Fibroblast of skin of scalp (primary cell): ENCODE data around the gene PHYKPL. TPM values are rescaled to one million over a fixed set of nuclear protein-coding genes. Genes with fewer than 3 reads are reported as not detected.

ENCODE experiments used
- DNase-seq: peaks from one replicate; pipeline ENCODE4 v3.0.0-alpha.2; 2013
- polyA plus RNA-seq, 2 experiments: library from polyadenylated mRNA; unstranded; fragments of 120-200 nt; gene quantifications; one replicate each; pipeline ENCODE4 v1.2.1, GENCODE V29; 2013; ENCODE audit not compliant: insufficient read length in 2 of 2

PHYKPL gene
- 34.0 TPM for polyA plus RNA-seq (2013, experiment 1 of 2; ENCODE audit: insufficient read length)
- polyA plus RNA-seq (2013, experiment 2 of 2; ENCODE audit: insufficient read length), result 34.1 TPM

GRCh38 chr5:178232124-178232919, at the start of gene PHYKPL:
TSS of gene PHYKPL (minus strand) at chr5:178232802. CDS start at chr5:178232550, 252 bp downstream.
- peak; percentile 73 for DNase-seq

GRCh38 chr5:178282391-178282790, 49.8 kb upstream of the PHYKPL start:
- no peak for DNase-seq

- DNase-seq, result peak; percentile 3
These were observed 48.7 kb upstream of the PHYKPL start for GRCh38 chr5:178281331-178281730.

GRCh38 chr5:178280631-178281030, 48.0 kb upstream of the PHYKPL start:
- DNase-seq, result no peak

- peak; percentile 70 for DNase-seq
These were observed 47.3 kb upstream of the PHYKPL start for GRCh38 chr5:178279723-178280438.

GRCh38 chr5:178279026-178279722, 46.6 kb upstream of the PHYKPL start:
- no peak for DNase-seq

GRCh38 chr5:178278358-178279023, 45.9 kb upstream of the PHYKPL start:
- no peak for DNase-seq

GRCh38 chr5:178277866-178278265, 45.3 kb upstream of the PHYKPL start:
- DNase-seq, result no peak

GRCh38 chr5:178277346-178277745, 44.7 kb upstream of the PHYKPL start:
- DNase-seq, result no peak

- DNase-seq, result no peak
These were observed 42.4 kb upstream of the PHYKPL start for GRCh38 chr5:178274781-178275537.

GRCh38 chr5:178273665-178274541, 41.3 kb upstream of the PHYKPL start:
- DNase-seq, result no peak

- no peak for DNase-seq
These were observed 40.4 kb upstream of the PHYKPL start for GRCh38 chr5:178273041-178273440.

- no peak for DNase-seq
These were observed 40.0 kb upstream of the PHYKPL start for GRCh38 chr5:178272591-178272990.

- DNase-seq, result no peak
These were observed 39.3 kb upstream of the PHYKPL start for GRCh38 chr5:178271726-178272479.

GRCh38 chr5:178271231-178271630, 38.6 kb upstream of the PHYKPL start:
- DNase-seq, result no peak

GRCh38 chr5:178269499-178269898, 36.9 kb upstream of the PHYKPL start:
- no peak for DNase-seq

- DNase-seq, result no peak
These were observed 35.3 kb upstream of the PHYKPL start for GRCh38 chr5:178267876-178268275.

GRCh38 chr5:178267245-178267644, 34.6 kb upstream of the PHYKPL start:
- DNase-seq, result no peak

GRCh38 chr5:178266581-178266980, 34.0 kb upstream of the PHYKPL start:
- DNase-seq, result no peak

GRCh38 chr5:178265746-178266145, 33.1 kb upstream of the PHYKPL start:
- no peak for DNase-seq
